SJCRH30 (cell line): ENCODE results near the gene TRPC3. TPM values are rescaled to one million over a fixed set of nuclear protein-coding genes. Genes with fewer than 3 reads are reported as not detected.
"Not testable (repeated sequence)": the region's sequence is repeated elsewhere in the genome, so short reads cannot be mapped to it uniquely, and the experiment has no call there.

ENCODE experiments used
- DNase-seq, 2 experiments: peaks; one replicate each; pipeline ENCODE4 v3.0.0-alpha.2; 2015 to 2020
- H3K27ac ChIP-seq: fragments of 250-450 bp; sonication (Bioruptor Pico); 2 replicates; pipeline ENCODE4 v1.5.1; 2020; ENCODE audit warnings: mild to moderate bottlenecking, moderate library complexity
- H3K27me3 ChIP-seq: fragments of 250-450 bp; sonication (Bioruptor Pico); 2 replicates; pipeline ENCODE4 v1.5.1; 2020; ENCODE audit warnings: mild to moderate bottlenecking, moderate library complexity
- H3K36me3 ChIP-seq: fragments of 250-450 bp; sonication (Bioruptor Pico); 2 replicates; pipeline ENCODE4 v1.5.1; 2020; ENCODE audit warnings: mild to moderate bottlenecking, moderate library complexity
- H3K4me1 ChIP-seq: fragments of 250-450 bp; sonication (Bioruptor Pico); 2 replicates; pipeline ENCODE4 v1.5.1; 2020; ENCODE audit warnings: mild to moderate bottlenecking, moderate library complexity
- H3K4me3 ChIP-seq: fragments of 250-450 bp; sonication (Bioruptor Pico); 2 replicates; pipeline ENCODE4 v1.5.1; 2020; ENCODE audit warnings: mild to moderate bottlenecking, moderate library complexity
- H3K9me3 ChIP-seq: fragments of 250-450 bp; sonication (Bioruptor Pico); replicated peaks from 2 replicates; pipeline ENCODE4 v1.5.1; 2020; ENCODE audit warnings: mild to moderate bottlenecking, moderate library complexity
- total RNA-seq: library from RNA; depleted of rRNA; stranded (reverse); fragments of >200 nt; shearing (Covaris generic); gene quantifications from 2 replicates; pipeline ENCODE4 v1.2.3, GENCODE V29; 2014

Gene TRPC3
- total RNA-seq, 1 experiment from 2014 or later: 0.89 TPM

DNA sequence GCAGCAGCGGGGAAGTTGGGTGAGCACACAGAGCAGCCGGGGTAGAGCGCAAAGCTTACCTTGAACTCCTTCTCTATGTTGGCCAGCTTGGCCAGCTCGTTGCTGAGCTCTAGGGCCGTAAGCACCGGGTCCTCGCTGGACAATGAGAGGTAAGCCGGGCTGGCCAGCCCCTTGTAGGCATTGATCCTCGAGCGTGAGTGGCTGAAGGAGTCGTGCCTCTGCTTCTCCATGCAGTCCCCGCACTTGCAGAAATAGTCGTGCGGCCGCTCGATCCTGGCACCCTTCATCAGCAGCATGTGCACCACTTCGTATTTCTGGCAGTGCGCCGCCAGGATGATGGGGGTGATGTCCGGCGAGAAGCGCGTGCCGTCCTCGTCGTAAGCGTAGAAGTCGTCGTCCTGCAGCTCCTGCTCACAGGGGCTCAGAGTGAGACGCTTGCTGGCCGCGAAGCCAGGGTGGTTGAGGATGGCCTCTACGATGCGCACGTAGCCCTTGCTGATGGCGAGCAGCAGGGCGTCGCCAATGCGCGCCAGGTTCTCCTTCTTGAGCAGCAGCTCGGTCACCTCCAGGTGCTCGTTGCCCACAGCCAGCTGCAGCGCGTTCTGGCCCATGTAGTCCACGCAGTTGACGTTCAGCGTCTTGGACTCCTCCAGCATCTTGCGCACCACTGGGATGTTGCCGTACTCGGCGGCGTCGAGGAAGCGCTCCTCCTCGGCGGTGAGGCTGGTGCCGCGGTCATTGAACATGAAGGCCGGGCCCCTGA is 19.5 kb downstream of the TRPC3 start:
- H3K9me3 ChIP-seq: no peaks in the 10 kb centered on the region
- no peaks in the 10 kb centered on the region for H3K27me3 ChIP-seq
- H3K4me1 ChIP-seq: no peaks in the 10 kb centered on the region
- DNase-seq: no peak
- H3K36me3 ChIP-seq: no peaks in the 10 kb centered on the region
- H3K27ac ChIP-seq: no peak overlapping the region
- no peak overlapping the region for H3K4me3 ChIP-seq

DNA sequence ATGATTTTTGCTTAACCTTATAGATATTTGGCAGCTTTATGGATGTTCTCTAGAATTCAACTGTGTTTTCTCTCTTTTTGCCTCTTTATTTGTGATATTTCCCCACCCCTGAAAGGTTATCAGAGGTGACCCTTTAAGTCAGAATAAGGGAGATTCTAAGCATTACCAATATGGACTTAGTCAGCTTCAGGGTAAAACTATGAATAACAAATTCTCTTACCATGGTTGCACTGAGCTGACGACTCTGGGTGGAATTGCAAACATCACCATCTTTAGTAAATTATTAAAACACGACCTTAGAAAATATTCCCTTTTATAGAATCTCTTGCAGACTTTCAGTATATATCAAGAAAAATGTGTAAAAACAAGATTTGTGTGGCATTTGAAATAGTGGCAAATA is 21.6 kb downstream of the TRPC3 start:
- no peaks in the 10 kb centered on the region for H3K9me3 ChIP-seq
- no peaks in the 10 kb centered on the region for H3K36me3 ChIP-seq
- no peak overlapping the region for H3K27ac ChIP-seq
- no peaks in the 10 kb centered on the region for H3K27me3 ChIP-seq
- no peaks in the 10 kb centered on the region for H3K4me1 ChIP-seq
- no peak for DNase-seq
- no peak overlapping the region for H3K4me3 ChIP-seq

DNA sequence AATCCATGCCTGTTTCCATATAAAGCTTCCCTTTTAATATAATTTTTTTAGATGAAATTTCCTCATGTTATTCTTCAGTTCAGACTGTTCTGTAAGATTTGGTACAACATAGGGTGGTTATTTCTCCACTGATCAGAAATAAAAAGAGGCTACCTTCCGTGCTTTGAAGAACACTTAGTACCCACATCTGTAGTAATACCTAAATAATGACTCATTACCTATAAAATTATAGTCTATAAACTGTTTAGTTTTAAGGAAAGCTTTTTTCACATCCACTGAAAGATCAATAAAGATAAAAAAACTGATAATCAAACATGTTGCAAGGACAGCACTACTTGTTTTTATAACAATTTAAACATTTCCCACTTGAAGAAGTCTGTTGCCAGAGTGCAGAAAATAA is 23.9 kb downstream of the TRPC3 start:
- DNase-seq: no peak
- Histone ChIP-seq H3K27me3 (no peaks in the 10 kb centered on the region), H3K4me1 (no peaks in the 10 kb centered on the region), H3K27ac (no peak overlapping the region), H3K4me3 (no peak overlapping the region), H3K36me3 (no peaks in the 10 kb centered on the region), H3K9me3 (no peaks in the 10 kb centered on the region)

DNA sequence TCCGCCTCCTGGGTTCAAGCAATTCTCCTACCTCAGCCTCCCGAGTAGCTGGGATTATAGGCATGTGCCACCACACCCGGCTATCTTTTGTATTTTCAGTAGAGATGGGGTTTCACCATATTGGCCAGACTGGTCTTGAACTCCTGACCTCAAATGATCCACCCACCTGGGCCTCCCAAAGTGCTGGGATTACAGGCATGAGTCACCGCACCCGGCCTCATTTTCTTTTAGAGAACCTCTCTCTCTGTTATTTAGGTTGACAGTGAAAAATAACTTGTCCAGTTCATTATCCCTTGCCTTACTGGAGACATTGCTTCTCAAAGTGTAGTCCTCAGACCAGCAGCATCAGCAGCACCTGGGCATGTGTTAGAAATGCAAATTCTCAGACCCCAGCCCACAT is 25.4 kb downstream of the TRPC3 start:
- not testable (repeated sequence) for H3K36me3 ChIP-seq, DNase-seq

DNA sequence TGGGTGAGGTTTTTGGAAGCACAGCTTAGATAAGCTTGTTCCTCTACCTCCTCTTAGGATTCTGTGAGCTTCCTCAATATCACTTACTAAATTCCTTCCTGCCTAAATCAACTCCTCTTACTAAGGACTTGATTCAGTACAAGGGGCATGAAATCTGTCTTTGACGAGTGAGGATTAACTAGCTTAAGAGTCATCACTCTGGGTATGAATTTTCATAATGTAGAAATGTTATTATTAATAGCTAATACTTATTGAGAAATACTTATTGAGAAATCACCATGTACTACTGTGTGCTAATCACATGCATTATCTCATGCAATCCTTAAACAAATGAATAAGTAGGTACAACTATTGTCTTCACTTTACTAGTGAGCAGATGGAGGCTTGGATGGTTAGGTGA is 28.6 kb downstream of the TRPC3 start:
- H3K36me3 ChIP-seq: no peaks in the 10 kb centered on the region
- no peaks in the 10 kb centered on the region for H3K9me3 ChIP-seq
- H3K27me3 ChIP-seq: no peaks in the 10 kb centered on the region
- H3K27ac ChIP-seq: no peak overlapping the region
- DNase-seq: no peak
- no peak overlapping the region for H3K4me3 ChIP-seq
- no peaks in the 10 kb centered on the region for H3K4me1 ChIP-seq

More for the DNA sequence above, 25.4 kb downstream of the TRPC3 start:
- not testable (repeated sequence) for H3K4me3 ChIP-seq, H3K4me1 ChIP-seq, H3K27ac ChIP-seq, H3K9me3 ChIP-seq, H3K27me3 ChIP-seq

DNA sequence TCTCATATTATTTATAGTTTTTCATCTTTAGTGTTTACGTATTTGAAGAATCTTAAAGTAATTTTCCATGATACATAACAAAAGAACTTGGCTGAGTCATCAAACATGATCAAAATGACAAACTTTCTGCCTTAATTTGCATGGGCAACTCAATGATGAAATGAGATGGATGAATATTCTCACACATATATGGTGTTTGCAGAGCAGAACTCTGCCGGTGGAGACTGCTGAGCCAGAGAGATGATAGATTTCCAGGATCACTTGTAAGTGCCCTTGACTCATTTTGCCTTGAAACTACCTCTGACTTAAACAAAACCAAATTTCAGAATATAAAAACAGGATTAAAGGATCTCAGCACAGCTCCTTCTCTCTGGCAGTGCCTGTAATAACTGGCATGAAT is 38.2 kb downstream of the TRPC3 start:
- Histone ChIP-seq H3K27me3 (no peaks in the 10 kb centered on the region), H3K4me1 (no peaks in the 10 kb centered on the region), H3K27ac (no peak overlapping the region), H3K9me3 (no peaks in the 10 kb centered on the region), H3K4me3 (no peak overlapping the region), H3K36me3 (no peaks in the 10 kb centered on the region)
- no peak for DNase-seq

DNA sequence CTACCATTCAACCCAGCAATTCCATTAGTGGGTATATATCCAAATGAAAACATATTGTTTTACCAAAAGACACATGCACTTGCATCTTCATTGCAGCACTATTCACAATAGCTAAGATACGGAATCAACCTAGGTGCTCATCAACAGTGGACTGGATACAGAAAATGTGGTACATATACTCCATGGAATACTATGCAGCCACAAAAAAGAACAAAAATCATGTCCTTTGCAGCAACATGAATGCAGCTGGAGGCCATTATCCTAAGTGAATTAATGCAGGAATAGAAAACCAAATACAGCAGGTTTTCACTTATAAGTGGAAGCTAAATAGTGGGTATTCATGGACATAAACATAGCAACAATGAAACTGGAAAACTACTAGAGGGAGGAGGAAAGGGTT is 43.5 kb downstream of the TRPC3 start:
- Histone ChIP-seq H3K27me3 (no peaks in the 10 kb centered on the region), H3K4me3 (no peak overlapping the region), H3K9me3 (no peaks in the 10 kb centered on the region), H3K36me3 (no peaks in the 10 kb centered on the region), H3K27ac (no peak overlapping the region), H3K4me1 (no peaks in the 10 kb centered on the region)
- no peak for DNase-seq

DNA sequence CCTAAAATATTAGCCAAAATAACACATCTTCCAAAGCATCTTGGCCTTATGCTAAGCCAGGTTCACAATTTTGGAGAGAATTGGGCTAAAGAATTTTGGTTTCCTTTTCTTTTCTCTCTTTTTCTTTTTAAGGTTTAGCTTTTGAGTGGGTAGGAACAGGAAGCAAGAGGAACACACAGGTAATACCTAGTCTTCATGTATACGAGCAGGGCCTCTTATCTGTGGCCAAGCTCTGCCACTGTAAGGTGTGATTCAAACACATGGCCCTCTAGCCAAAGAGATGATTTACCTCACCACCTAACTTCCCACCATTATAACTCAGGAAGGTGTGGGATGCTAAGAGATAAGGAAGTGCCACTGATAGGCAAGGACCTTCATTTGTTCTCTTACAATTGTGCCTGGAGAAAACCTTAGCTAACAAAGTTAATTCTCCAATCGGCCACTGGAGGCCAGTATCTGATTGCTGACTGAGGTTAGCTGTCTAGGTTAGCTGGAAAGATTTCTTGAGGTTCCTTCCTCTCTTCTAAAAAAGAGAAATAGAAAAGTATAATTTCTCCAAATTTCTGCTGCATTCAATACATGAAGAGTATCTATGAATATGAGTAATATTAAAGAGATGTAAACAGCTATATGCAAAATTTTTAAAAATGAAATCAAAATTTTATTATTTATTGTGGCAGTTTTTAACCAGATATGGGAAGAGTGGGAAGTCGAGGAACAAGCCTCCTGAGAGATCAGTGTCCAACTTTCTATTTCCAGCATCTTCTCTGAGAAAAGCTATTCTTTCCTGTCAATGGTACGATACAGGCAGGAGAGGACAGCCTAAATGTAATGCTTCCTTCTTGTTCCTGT is 51.5 kb downstream of the TRPC3 start:
- no peaks in the 10 kb centered on the region for H3K27me3 ChIP-seq
- H3K4me3 ChIP-seq: no peak overlapping the region
- H3K36me3 ChIP-seq: no peaks in the 10 kb centered on the region
- no peaks in the 10 kb centered on the region for H3K9me3 ChIP-seq
- DNase-seq: peak; percentile 35 to 75
- no peak overlapping the region for H3K27ac ChIP-seq
- H3K4me1 ChIP-seq: no peaks in the 10 kb centered on the region

DNA sequence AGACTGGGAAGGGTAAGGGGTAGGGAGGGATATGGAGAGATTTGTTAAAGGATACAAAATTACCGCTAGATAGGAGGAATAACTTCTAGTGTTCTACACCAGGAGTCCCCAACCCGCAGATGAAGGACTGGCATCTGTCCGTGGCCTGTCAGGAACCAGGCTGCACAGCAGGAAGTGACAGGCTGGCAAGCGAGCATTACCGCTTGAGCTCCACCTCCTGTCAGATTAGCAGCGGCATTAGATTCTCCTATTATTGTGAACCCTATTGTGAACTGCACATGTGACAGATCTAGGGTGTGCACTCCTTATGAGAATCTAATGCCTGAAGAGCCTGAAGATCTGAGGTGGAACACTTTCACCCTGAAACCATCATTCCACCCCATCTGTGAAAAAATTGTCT is 53.7 kb downstream of the TRPC3 start:
- Histone ChIP-seq H3K27ac (no peak overlapping the region), H3K36me3 (no peaks in the 10 kb centered on the region), H3K27me3 (no peaks in the 10 kb centered on the region), H3K9me3 (no peaks in the 10 kb centered on the region), H3K4me3 (no peak overlapping the region), H3K4me1 (no peaks in the 10 kb centered on the region)
- no peak for DNase-seq

DNA sequence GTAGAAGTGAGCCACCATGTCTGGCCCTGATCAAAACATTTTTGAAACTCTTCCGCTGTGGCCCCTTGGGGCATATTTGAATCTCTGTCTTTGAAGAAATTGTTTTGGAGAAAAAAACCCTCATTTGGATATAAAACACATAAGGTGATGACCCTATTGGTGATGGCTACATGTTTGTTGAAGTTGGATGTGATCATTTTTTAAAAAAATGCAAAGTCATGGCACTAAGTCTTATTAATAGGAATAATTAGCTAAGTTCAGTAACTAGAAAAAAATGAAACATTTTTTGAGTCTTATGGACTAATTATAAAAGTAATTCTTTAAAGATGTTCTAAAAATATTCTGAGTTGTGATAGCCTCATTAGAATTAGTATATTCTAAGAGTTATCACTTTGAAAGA is 63.7 kb downstream of the TRPC3 start:
- no peak overlapping the region for H3K4me3 ChIP-seq
- no peak overlapping the region for H3K27ac ChIP-seq
- DNase-seq: no peak
- H3K4me1 ChIP-seq: no peaks in the 10 kb centered on the region
- no peaks in the 10 kb centered on the region for H3K9me3 ChIP-seq
- no peaks in the 10 kb centered on the region for H3K36me3 ChIP-seq
- no peaks in the 10 kb centered on the region for H3K27me3 ChIP-seq

DNA sequence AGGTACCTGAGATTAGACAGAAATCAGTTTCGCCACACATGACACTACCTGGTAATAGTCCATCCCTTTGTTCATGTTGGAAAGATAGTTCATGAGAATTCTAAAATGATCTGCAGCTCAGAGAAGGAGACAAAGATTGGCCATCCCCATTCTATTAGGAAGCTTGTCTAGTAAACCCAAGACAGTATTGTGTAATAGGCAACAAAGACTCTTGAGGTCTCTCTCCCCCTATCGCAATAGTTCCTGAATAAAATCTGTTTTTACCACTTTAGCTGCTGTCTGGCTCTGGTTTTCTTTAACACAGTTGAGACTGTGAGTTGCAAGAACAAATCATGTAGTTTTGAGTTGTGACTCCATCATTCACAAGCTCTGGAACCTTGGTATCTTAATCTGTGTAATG is 66.7 kb downstream of the TRPC3 start:
- DNase-seq: no peak
- Histone ChIP-seq H3K9me3 (no peaks in the 10 kb centered on the region), H3K4me3 (no peak overlapping the region)

DNA sequence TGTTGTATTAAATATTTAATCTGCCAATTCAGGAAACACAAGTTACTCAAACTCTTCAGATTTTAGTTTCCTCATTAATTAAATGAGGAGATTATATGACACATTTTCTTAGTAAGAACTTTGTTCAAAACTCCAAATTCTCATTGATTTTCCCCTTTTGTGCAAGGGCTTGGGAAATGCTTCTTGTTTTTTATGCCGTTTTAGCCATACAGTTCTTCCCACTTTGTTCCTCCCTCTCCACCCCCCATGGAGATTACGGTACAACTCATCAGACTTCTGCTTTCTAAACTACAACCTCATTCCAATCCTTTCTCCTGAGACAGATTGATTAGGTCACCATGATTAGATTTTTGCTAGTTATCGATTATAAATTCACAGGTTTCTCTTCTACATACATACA is 70.7 kb downstream of the TRPC3 start:
- Histone ChIP-seq H3K4me1 (no peaks in the 10 kb centered on the region), H3K36me3 (no peaks in the 10 kb centered on the region; the same call in 1 of the 2 replicates), H3K27ac (no peak overlapping the region), H3K4me3 (no peak overlapping the region), H3K27me3 (no peaks in the 10 kb centered on the region), H3K9me3 (no peaks in the 10 kb centered on the region)
- no peak for DNase-seq

More for the DNA sequence above, 66.7 kb downstream of the TRPC3 start:
- Histone ChIP-seq H3K4me1 (no peaks in the 10 kb centered on the region), H3K27ac (no peak overlapping the region), H3K36me3 (no peaks in the 10 kb centered on the region; the same call in 1 of the 2 replicates), H3K27me3 (no peaks in the 10 kb centered on the region)

DNA sequence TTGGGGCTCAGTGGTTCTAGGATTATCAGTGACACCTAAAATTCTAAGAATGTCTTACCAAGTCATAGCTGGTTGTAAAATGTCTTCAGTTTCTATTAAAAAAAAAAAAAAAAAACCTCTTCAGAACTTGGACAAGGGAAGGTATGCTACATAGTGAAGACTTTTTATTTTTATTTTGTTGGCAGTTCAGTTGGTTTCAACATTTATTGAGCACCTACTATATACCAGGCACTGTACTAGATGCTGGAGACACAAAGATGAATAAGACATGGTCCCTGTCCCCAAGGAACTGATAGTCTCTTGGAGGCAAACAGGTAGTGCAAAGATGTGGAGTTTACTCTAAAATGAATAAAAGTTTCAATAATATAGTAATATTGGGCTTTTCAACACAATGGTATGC is 72.7 kb downstream of the TRPC3 start:
- H3K27ac ChIP-seq: no peak overlapping the region
- no peak for DNase-seq

DNA sequence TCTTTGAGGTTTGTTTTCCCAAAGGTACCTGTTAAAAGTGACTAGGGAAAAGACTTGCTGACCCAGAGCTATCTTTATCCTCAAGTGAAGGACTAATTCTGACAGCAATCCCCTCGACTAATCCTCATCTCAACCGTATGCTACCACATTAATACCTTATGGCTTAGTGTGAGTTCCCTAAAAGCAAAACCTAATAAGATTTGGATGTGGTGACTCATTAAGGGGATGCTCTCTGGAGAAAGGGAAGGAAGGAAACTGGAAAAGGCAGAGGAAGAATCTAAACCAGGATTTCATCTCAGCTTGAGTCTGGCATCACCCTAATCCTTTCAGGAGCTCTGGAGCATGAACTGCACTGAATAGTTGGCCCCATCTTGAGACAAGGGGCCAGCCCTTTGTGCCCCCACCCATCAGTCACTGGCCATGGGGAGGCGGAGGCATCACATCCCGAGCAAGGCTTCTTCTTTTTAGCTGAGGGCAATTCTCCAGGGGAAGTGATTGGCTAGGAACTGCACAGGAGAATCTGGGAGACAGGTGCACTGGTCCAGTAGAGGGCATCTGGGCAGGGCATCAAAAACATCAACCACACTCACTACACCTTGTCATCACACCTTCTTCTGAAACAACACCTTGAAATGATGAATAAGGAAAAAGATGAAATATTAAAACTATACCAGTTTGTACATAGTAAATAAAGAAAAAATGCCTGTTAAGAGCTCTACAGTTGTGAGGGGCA is 74.7 kb downstream of the TRPC3 start:
- DNase-seq: no peak
- Histone ChIP-seq H3K9me3 (no peaks in the 10 kb centered on the region), H3K36me3 (no peaks in the 10 kb centered on the region; the same call in 1 of the 2 replicates), H3K4me1 (peaks cover 7% of the 10 kb centered on the region; the same call in 1 of the 2 replicates), H3K4me3 (no peak overlapping the region), H3K27me3 (no peaks in the 10 kb centered on the region), H3K27ac (no peak overlapping the region)

More for the DNA sequence above, 72.7 kb downstream of the TRPC3 start:
- no peaks in the 10 kb centered on the region for H3K4me1 ChIP-seq
- no peaks in the 10 kb centered on the region for H3K9me3 ChIP-seq
- H3K4me3 ChIP-seq: no peak overlapping the region
- H3K36me3 ChIP-seq: no peaks in the 10 kb centered on the region; the same call in 1 of the 2 replicates
- no peaks in the 10 kb centered on the region for H3K27me3 ChIP-seq

DNA sequence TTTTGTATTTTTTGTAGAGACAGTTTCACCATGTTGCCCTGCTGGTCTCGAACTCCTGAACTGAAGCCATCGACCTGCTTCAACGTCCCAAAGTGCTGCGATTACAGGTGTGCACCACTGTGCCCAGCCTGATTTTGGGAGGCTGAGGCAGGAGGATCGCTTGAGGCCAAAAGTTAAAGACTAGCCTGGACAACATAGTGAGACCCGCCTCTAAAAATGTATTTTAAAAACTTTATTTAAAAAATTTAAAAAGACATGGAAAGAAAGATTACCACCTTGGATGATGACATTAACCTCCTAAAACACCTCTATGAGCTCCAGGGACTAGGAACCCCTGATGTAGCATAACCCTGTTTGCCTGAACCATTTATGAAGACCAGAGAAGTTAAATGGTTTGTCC is 75.8 kb downstream of the TRPC3 start:
- peaks cover 7% of the 10 kb centered on the region; the same call in 1 of the 2 replicates for H3K4me1 ChIP-seq
- DNase-seq: no peak
- no peaks in the 10 kb centered on the region for H3K27me3 ChIP-seq
- H3K36me3 ChIP-seq: no peaks in the 10 kb centered on the region; the same call in 1 of the 2 replicates
- no peak overlapping the region for H3K27ac ChIP-seq
- no peaks in the 10 kb centered on the region for H3K9me3 ChIP-seq
- H3K4me3 ChIP-seq: no peak overlapping the region
